Common myeloid progenitor, CD34-positive (primary cell): ENCODE results near the gene PAX5.

ENCODE experiments used
- CTCF ChIA-PET: fragments of 350-600 bp; sonication (Branson Sonifier 250); formaldehyde crosslinking; loops from one replicate; lab custom pipeline; 2021; ENCODE audit warnings: antibody characterized with exemption; lab: Charles Lee
- POLR2A ChIA-PET: fragments of 350-600 bp; sonication (Branson Sonifier 250); formaldehyde crosslinking; loops from one replicate; lab custom pipeline; 2021; ENCODE audit warnings: antibody characterized with exemption; lab: Charles Lee
- DNase-seq, 3 donors: peaks; one replicate each; pipeline versions ENCODE4 v3.0.0 to v3.0.0-alpha.2; 2013
- H3K27ac ChIP-seq, 2 experiments: 1 replicate in 1 of 2; 2 replicates in 1 of 2; pipeline ENCODE4 v1.7.0; 2013; ENCODE audit warnings: inconsistent platforms in 2 of 2, low read length in 2 of 2, mild to moderate bottlenecking in 2 of 2, low read depth in 1 of 2, moderate library complexity in 1 of 2; ENCODE audit not compliant: severe bottlenecking in 2 of 2, insufficient read depth in 1 of 2, poor library complexity in 1 of 2
- H3K27me3 ChIP-seq, 5 experiments: replicated peaks in 2 of 5; 1 replicate in 3 of 5; 2 replicates in 2 of 5; pipeline versions ENCODE4 v1.6.1 to v1.7.0; 2013; ENCODE audit warnings: low read length in 4 of 5, mild to moderate bottlenecking in 2 of 5, moderate library complexity in 2 of 5, inconsistent platforms in 1 of 5; ENCODE audit not compliant: insufficient read depth in 5 of 5, control insufficient read depth in 4 of 5
- H3K36me3 ChIP-seq, 4 experiments: 1 replicate in 2 of 4; 2 replicates in 2 of 4; pipeline versions ENCODE4 v1.6.1 to v1.7.0; 2013; ENCODE audit warnings: low read length in 3 of 4, control low read depth in 1 of 4, mild to moderate bottlenecking in 1 of 4; ENCODE audit not compliant: control insufficient read depth in 4 of 4, insufficient read depth in 4 of 4
- H3K4me1 ChIP-seq, 4 experiments: 1 replicate in 3 of 4; 2 replicates in 1 of 4; pipeline versions ENCODE4 v1.6.1 to v1.7.1; 2013; ENCODE audit warnings: low read length in 3 of 4, mild to moderate bottlenecking in 3 of 4, control low read depth in 1 of 4, inconsistent platforms in 1 of 4, moderate library complexity in 1 of 4; ENCODE audit not compliant: control insufficient read depth in 4 of 4, insufficient read depth in 4 of 4; ENCODE audit errors: control extremely low read depth in 1 of 4
- H3K4me3 ChIP-seq, 7 experiments: 1 replicate in 4 of 7; 2 replicates in 3 of 7; pipeline versions ENCODE4 v1.5.1 to v1.7.0; 2013; ENCODE audit warnings: mild to moderate bottlenecking in 7 of 7, low read length in 6 of 7, moderate library complexity in 6 of 7, inconsistent platforms in 2 of 7, low read depth in 2 of 7, control low read depth in 1 of 7; ENCODE audit not compliant: insufficient read depth in 4 of 7, control insufficient read depth in 1 of 7; ENCODE audit errors: extremely low read depth in 1 of 7
- H3K9me3 ChIP-seq, 5 experiments: 1 replicate in 4 of 5; 2 replicates in 1 of 5; pipeline versions ENCODE4 v1.6.1 to v1.7.1; 2013; ENCODE audit warnings: low read length in 4 of 5, mild to moderate bottlenecking in 2 of 5, inconsistent platforms in 1 of 5, low read depth in 1 of 5, moderate library complexity in 1 of 5; ENCODE audit not compliant: control insufficient read depth in 4 of 5, insufficient read depth in 2 of 5; ENCODE audit errors: control extremely low read depth in 1 of 5
- WGBS: methylation state at CpG from one replicate; pipeline ENCODE4 v1.1.5; 2013; ENCODE audit not compliant: insufficient coverage; 5-methylcytosine and 5-hydroxymethylcytosine counted together

The PAX5 gene

DNA sequence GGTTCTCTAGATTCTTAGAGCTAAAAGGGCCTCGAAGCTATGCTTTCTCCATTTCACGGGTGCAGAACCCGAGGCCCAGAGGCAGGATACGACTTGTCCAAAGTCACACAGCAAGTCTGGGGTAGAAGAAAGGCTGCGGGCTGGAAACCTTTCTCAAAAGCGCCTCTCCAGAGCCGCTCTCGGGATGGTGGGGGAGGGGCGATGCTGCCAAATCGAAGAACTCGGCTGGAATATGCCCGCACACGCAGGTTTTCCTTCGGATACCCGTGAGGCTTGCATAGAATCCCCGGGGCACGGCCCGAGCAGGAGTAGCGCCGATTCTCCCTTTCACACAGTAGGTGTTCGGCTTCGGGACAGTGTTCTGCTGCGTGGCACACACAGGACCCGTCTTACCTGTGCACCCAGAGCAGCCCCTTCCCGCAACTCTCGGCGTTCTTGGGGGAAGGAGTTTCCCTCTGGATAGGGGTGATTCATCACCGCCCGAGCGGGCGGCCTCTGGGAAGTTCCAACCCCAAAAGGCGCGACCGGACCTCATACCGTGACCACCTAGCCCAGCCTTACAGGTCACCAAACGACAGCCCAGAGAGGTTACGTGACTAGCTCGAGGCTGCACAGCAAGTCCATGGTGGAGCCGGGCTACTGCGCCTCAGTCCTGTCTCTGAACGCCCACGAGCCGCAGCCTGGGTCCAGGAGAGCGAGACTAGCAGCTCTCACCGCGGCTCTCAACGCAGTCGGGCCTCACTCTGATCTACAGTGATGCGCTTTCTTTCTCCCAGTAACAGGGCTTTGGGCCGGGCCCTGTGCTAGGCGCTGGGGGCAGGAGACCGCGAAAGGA, 4.1 kb downstream of the PAX5 start:
- H3K27ac ChIP-seq = no peak overlapping the region
- POLR2A ChIA-PET = no interaction called here
- H3K27me3 ChIP-seq = peaks cover 11 to 99% (median 73%) of the 10 kb centered on the region in 5 experiments
- no peaks in the 10 kb centered on the region for H3K36me3 ChIP-seq
- peaks cover 0 to 61% (median 54%) of the 10 kb centered on the region in 4 experiments for H3K4me1 ChIP-seq
- DNase-seq = peak in 1 of 3 donors; percentile 12
- peaks cover 0 to 6% (median 0%) of the 10 kb centered on the region in 5 experiments for H3K9me3 ChIP-seq
- CTCF ChIA-PET = interaction anchor here (0.5 kb wide), 1 partner anchor 10 kb away, joined by 5 read pairs; no protein-coding TSS in a partner anchor
- 6% methylated on average over 43 of the region's 53 CpGs for WGBS
- H3K4me3 ChIP-seq = peak overlapping the region in 3 of 7 experiments; percentile 2 to 36 (median 5)

DNA sequence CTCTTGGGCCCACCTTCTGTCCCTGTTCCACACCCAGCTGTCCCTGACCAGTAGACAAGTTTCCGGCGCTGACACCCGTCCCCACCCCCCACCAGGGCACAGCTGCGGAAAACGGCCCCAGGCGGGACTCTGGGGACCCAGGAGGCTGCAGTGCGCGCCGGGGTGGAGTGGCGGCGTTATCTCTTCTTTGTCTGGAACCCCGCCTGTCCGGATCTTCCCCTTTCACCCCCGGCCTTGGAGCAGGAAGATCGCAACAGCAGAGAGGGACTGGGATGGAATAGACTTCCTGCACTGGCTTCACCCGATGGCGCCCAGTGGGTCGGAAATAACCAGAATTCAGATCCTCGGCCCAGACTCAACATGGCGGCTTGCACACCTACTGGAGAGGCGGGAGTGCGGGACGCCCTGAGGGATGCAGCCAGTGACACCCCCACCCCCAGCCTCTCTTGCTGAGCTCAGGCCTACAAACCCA, 4.7 kb downstream of the PAX5 start:
- H3K4me1 ChIP-seq = peaks cover 0 to 57% (median 49%) of the 10 kb centered on the region in 4 experiments
- H3K27ac ChIP-seq = no peak overlapping the region
- 7% methylated on average over 18 of the region's 23 CpGs for WGBS
- no peaks in the 10 kb centered on the region for H3K36me3 ChIP-seq
- peaks cover 11 to 99% (median 79%) of the 10 kb centered on the region in 5 experiments for H3K27me3 ChIP-seq
- H3K4me3 ChIP-seq = peak overlapping the region in 2 of 7 experiments; percentile 2 to 36
- DNase-seq = no peak
- peaks cover 0 to 6% (median 0%) of the 10 kb centered on the region in 5 experiments for H3K9me3 ChIP-seq
- POLR2A ChIA-PET = no interaction called here
- CTCF ChIA-PET = no interaction called here

DNA sequence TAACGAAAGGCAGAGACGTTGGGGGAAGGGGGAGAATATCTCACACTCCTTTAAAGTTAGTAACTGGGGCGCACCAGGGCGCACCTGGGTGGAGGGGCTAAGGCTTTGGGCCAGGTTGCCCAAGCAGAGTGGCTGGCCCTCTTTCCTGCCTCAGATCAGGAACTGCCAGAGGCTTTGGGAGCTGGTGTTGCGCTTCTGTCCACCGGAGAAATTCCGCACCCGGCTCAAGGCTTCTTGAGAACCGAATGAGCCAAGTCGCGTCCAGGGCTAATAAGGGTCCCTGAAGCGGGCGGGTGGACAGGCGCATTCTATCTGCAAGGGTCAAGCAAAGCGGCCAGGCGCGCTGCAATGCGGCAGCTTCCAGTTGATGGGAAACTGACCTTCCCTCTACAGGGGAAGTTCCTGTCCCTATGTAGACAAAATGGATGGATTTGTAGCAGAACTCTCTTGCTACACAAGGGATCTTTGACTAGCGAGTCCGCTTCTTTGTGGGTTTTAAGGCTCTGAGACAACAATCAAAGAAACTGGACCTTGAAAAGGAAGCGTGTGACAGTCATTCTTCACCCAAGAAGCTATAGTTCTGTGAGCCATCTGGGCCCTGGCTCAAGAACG, 5.5 kb downstream of the PAX5 start:
- 18% methylated on average over 20 of the region's 22 CpGs for WGBS
- Histone ChIP-seq H3K27me3 (peaks cover 15 to 99% (median 84%) of the 10 kb centered on the region in 5 experiments), H3K4me1 (peaks cover 0 to 49% (median 41%) of the 10 kb centered on the region in 4 experiments), H3K36me3 (no peaks in the 10 kb centered on the region), H3K4me3 (no peak overlapping the region), H3K9me3 (peaks cover 0 to 6% (median 0%) of the 10 kb centered on the region in 5 experiments), H3K27ac (no peak overlapping the region)
- ChIA-PET POLR2A (no interaction called here), CTCF (interaction anchor here (1.0 kb wide), 1 partner anchor 32 kb away, joined by 3 read pairs; no protein-coding TSS in a partner anchor)
- DNase-seq = no peak

DNA sequence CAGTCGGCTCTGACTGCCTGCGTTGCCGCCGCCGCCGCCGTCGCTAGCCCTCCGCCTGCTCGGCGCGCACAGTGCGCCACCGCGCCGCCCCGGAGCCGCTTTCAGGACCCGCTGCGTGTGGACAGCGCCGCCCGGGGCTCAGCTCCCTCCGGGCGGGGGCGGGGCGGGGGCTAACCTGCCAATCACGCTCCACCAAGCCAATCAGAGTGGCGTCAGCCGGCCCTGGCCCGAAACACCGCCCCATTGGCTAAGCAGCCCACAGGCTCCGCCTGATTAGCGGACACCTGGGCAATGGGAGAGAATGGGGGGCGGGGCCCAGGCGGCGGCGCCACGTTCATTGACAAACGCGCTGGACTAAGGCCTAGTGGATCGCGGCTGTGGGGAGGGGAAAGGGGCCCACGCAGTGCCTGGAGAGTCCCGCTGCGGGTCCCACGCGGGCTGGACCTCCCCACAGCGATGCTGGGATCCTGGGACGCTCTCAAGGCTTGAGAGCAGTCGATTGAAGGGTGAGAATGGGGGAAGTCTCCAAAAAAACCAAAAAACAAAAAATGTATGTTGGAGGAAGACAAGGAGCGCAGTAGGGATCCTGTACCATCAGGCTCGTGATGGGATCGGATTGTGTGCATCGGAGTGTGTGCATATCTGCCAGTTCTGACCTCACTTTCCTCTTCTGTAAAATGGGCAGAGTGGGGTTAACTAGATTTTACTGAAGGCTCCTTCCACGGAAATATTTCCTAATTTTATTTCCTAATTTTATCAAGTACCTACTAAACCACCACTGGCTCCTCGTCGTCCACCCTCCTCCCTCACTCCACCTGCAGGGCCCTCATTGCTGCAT, 6.3 kb downstream of the PAX5 start:
- under 1% methylated on average over 42 of the region's 58 CpGs for WGBS
- peak overlapping the region in 5 of 7 experiments; percentile 27 to 61 (median 56) for H3K4me3 ChIP-seq
- peaks cover 0 to 6% (median 0%) of the 10 kb centered on the region in 5 experiments for H3K9me3 ChIP-seq

DNA sequence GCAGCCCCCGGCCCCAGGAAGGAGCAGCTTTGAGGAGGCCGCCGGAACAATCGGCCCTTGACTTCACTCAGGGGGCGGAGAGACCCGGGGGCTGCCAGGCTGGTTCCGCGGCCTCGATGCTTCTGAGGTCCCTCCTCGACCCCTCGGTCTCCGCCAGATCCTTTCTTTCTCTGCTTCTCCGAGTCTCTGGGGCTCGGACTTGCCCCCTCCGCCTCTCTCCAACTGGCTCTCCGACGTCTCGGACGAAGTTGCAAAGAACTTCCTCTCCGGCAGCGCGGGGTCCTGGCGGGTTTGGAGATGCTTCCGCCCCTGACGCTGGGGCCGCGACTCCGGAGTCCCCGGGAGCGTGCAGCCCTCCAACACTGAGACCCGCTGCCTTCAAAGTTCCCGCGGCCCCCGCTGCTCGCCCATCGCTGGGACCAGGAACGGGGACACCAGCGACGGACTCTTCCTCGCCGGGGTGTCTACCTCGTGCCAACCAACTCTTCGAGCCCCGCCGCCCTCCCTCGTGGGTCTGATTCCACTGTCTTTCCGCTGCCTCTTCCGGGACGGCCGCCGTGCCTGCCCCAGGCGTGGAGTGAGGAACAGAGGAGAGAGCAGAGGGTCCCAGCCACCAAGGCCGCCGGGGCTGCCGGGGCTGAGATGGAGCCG, 7.0 kb downstream of the PAX5 start:
- H3K27ac ChIP-seq = no peak overlapping the region
- WGBS = 2% methylated on average over 54 of the region's 56 CpGs
- ChIA-PET CTCF (no interaction called here), POLR2A (no interaction called here)
- H3K9me3 ChIP-seq = peaks cover 0 to 6% (median 0%) of the 10 kb centered on the region in 5 experiments
- H3K27me3 ChIP-seq = peaks cover 12 to 99% (median 82%) of the 10 kb centered on the region in 5 experiments
- H3K36me3 ChIP-seq = no peaks in the 10 kb centered on the region
- H3K4me1 ChIP-seq = peaks cover 0 to 49% (median 41%) of the 10 kb centered on the region in 4 experiments
- peak in 1 of 3 donors; percentile 28 for DNase-seq
- H3K4me3 ChIP-seq = peak overlapping the region; percentile 26 to 61 (median 53)

More for the DNA sequence above, 6.3 kb downstream of the PAX5 start:
- DNase-seq = peak; percentile 94 to 97 (median 96)
- H3K36me3 ChIP-seq = no peaks in the 10 kb centered on the region
- peaks cover 12 to 99% (median 83%) of the 10 kb centered on the region in 5 experiments for H3K27me3 ChIP-seq
- peaks cover 0 to 49% (median 41%) of the 10 kb centered on the region in 4 experiments for H3K4me1 ChIP-seq
- ChIA-PET CTCF (interaction anchor here (1.0 kb wide), 1 partner anchor 32 kb away, joined by 3 read pairs; no protein-coding TSS in a partner anchor), POLR2A (no interaction called here)
- H3K27ac ChIP-seq = no peak overlapping the region
